ENCODE measurements around the gene TNFSF15.
A peak's percentile ranks its signal among the peaks of the same experiment; 100 is the strongest.

The TNFSF15 gene

DNA sequence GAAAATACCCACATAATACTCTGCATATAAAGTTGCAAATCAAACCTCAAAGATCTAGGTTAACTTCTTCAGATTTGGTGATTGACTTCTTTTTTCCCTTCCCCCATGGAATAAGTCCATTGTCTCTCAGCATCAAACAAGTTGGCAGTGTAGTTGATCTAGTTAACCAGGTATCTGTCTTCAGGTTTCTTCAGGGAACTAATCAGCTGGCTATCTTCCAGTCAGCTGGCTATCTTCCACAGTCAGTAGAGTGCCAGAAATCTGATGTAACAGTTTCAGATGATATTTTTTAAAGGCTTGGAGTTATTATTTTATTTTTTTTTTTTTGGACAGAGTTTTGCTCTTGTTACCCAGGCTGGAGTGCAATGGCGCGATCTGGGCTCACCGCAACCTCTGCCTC is 16.8 kb downstream of the TNFSF15 start:
- DNase-seq (ENCODE audit: low read depth in 2 of 2): no peak

DNA sequence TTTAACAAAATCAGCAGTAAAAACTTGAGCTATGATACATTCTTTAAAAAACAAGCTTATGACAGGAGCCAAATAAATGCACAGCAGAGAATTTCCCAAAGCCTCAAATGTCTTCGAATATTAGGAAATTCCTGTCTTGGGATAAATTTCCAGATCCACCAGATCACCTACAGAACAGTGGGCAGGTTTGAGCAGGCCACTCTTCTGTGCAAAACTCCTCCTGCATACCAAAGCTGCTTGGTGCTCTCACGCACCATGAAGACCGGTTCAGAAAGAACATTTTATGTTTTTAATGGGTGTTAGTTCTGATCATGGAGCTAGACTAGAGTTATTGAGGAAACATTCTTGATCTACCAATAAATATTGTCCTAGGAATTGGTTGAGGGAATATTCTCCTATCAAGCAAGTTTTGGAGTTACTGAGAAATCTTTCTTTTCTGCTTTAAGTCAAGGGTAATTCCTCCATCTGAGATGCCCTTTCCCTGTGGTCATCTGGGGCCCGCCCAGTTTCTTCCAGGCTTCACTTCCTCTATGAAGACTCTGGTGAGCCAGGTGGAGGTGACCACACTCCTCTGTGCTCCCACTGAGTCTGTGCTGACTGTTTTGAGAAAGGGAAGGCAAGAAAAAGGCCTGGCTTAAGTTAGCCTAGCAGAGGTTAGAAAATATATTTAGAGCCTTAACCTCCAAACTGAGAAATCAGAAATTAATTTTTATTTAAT is 17.9 kb downstream of the TNFSF15 start:
- no peak for DNase-seq (ENCODE audit: low read depth in 2 of 2)

DNA sequence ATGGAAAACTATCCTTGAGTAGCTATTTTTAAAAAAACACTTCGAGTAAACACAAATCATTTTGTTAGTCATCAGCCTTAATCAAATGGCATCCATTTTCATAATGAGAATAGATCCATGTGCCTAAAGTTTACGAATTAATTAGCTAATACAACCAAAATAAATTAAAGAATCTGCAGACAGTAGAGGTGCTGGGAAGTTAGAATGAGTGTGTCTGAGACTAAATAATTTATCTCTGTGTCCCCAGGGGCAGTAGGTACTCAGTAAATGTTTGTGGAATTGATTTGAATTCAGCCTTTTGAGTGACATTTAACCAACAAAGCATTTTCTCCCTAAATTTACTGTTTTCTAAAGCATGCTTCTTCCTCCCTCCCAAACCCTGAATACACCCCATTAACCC is 18.6 kb downstream of the TNFSF15 start:
- no peak for DNase-seq (ENCODE audit: low read depth in 2 of 2)

DNA sequence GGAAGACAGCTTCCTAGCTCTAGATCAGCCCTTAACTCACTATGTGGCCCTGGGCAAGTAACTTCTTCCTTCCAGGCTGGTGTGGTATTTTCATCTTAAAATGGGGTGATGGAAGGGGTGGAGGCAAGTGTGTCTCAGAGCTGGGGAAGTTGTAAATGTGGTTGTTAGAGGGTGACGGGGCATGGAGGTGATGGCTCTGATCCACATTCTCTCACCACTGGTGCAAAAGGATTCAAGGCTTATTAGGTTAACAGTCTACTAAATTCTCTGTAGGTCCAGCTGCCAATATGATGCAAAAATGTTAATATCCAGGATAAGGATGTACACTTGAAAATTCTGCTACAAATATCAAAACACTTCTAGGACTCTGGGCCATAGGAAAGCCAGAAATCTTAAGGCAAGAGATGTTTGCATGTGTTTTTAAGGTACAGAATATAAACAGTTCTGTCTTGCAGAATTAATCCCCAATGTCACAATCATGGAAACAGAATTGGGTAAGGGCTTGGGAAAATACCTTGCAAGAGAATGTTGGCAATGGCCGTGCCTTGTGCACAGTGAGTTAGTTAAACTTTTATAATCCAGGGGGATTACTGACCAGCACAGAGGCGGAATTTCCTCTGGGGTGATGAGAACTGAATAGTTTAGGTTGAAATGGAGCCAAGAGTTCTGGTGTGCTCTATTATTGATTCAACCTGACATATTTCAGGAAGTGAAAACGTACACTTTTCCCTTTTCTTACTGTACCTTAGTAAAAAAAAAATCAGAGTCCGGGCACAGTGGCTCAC is 19.8 kb downstream of the TNFSF15 start:
- DNase-seq (ENCODE audit: low read depth in 2 of 2): no peak

DNA sequence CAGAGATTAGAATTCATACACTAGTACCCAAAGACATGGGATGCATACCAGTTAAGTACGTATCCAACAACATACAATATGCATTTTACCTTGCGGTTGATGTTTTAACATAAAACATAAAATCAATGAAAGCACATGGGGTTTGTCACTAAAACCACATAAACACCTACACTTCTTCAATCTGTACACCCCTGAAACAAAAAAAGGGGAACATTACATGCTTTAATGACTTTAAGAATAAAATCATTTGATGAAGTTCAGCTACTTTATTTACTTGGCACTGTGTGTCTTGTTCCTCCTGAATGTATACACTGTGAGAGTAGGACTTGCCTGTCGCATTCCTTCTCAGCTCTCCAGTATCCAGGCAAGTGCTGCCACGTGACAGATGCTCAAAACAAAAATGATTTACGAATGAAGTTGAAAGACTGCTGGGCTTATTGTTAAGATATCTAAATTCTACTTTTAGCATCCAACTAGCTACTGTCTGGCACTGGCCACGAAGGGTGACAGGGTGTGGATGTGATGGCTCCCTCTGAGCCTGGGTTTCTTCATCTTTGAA is 21.0 kb downstream of the TNFSF15 start:
- DNase-seq (ENCODE audit: low read depth in 2 of 2): no peak

DNA sequence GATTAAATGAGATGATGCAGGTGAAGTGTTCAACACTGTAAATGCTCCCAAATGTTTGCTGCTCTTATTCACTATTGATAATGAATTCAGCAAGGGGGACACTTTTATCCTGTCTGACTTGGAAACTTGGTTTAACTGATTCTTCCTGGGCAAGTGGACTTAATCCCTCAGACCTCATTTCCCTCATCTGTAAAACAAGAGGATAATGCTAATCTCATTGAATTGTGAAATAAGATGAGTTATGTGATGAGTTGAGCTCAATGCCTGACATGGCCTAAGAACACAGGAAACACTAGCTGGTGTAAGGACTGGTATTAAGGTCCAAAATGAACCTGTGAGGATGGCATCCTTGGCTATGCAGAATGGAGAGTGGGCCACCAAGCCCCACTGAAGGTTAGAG is 23.3 kb downstream of the TNFSF15 start:
- no peak for DNase-seq (ENCODE audit: low read depth in 2 of 2)

DNA sequence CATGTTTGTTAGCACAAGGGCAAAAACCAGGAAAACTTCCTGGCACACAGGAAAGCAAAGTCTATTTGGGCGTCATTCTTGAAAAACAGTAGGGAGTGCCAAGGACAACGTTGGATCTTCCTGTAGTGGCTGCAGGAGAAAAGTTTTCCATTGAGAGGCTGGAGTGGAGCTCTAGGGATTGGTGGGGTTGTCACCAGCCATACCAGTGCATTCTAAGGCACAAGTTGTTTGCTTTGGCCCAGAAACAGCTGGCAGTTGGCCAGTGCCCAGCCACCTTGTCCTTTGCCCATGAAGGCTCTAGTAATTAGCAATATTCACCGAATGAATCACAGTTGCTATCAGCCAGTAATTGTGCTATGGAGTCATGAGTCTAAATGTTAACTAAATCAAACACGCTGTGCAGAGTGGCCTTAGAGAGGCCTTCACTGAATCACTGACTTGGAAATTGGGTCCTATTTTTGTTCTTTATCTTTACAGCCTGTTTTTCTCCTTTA is 26.4 kb downstream of the TNFSF15 start:
- no peak for DNase-seq (ENCODE audit: low read depth in 2 of 2)

DNA sequence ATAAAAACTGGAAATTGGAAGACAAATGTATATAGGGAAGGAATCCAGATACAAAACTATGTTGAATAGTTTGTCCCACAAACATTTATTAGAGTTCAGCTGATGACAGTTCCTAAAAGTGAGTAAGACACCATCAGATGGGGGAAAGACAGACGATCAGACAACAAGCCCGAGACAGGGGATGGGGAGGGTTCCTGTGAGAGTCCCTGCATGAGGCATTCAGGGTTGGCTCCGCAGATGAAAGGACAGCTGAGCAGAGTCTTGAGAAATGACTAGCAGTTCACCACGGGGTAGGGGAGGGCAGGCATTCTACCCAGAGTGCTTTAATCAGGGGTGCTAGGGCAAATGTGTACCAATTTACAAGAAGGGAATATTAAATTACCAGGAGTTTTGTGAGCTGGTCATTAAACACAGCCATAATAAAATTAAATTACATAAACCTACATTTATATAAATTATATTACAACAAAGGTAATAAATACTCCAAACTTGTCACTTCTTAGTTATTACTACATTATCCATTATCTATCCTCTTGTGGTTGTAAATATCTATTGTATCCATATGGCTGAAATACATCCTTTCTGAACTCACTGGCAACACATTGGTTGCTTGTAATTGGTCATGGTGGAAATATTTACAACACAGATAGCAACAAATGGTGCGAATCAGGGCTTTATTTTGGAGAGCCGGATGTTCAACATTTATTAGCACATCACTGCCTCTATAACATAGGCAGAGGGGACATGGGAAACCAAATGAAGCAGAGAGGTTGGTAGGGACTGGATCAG is 27.8 kb downstream of the TNFSF15 start:
- DNase-seq (ENCODE audit: low read depth in 2 of 2): peak; percentile 6 to 39

DNA sequence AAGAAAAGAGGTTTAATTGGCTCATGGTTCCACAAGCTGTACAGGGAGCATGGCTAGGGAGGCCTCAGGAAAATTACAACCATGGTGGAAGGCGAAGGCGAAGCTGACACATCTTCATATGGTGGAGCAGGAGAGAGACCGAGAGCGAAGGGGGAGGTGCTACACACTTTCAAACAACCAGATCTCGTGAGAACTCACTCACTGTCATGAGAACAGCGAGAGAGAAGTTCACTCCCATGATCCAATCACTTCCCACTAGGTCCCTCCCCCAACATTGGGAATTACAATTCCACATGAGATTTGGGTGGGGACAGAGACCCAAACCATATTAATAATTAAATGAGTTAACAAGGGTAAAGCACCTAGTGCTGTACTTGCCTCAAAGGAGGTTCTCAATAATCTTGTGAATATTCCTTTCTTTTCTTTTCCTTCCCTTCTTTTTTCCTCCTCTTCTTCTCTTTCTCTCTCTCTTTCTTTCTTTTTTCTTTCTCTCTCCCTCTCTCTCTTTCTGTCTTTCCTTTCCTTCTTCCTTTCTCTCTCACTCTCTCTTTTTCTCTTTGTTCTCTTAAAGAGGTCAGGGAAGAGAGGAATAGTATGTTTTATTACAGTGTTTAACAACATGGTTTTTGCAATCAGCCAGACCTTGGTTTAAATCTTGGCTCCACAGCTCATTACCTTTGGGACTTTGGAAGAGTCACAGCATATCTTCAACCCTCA is 29.0 kb downstream of the TNFSF15 start:
- DNase-seq (ENCODE audit: low read depth in 2 of 2): no peak

DNA sequence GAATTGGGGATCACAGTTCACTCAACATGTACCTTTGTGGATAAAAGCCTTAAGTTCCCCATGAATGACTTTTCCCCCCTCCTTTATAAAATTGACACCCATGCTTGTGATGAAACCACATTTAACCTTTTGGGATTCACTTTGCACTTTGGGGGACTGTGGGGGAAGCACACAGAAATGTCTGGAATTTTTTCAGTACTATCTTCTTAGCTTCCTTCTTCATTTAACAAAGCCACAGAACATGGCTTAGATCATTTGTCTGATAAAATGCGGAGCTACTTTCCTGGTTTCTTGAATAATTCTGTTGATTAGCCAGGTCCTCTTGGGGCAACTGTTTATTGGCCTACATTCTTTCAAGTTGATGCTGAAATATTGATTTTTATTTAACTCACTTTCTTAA is 29.9 kb downstream of the TNFSF15 start:
- no peak for DNase-seq (ENCODE audit: low read depth in 2 of 2)

DNA sequence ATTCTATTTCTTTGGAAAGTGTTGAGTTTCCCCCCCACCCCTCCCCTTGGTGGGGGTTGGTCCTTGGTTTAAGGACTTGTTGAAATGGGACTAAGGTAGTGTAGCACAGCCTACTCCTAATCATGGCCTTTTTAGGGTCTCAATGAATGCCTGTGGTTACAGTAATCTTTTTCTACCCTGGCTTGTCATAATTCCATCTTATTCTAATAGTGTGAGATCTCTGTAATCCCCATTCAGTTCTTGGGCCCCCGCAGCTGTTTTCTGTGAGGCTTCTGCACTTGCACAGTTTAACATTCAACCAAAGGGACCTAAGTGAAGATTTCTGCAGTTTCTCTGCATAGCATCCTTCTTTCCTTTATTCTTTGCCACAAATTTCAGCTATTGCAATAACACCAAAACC is 30.7 kb downstream of the TNFSF15 start:
- DNase-seq (ENCODE audit: low read depth in 2 of 2): no peak

DNA sequence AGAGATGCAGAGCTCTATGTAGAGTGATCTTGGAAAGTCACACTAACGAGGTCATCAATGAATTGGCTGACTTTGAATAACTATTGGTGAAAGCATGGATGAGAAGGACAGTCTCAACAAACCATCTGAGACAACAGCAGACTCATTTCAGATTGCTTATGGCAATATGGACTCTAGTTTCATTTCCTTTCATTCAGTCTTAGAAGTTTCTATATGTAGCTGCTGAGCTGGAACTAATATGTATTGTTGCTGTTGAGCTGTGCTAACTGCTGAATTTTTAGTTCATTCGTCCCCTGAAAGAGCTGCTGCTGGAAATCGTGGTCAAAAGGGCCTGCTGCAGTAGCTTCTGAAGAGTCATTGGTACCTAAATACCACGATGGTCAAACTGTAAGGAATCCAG is 31.3 kb downstream of the TNFSF15 start:
- DNase-seq (ENCODE audit: low read depth in 2 of 2): no peak

DNA sequence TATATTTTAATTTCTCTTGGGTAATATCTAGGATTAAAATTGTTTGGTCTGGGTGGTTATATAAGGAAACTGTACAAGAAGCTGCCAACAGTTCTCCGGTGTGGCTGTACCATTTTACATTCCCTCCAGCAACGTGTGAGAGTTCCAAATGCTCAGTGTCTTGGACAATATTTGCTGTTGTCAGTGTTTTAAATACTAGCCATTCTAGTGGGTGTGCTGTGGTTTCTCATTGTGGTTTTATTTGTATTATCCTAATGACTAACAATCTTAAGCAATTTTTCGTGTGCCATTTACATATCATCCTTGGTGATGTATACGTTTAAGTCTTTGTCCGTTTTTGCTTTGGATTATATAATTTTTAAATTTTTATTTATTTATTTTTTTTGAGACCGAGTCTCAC is 34.0 kb downstream of the TNFSF15 start:
- no peak for DNase-seq (ENCODE audit: low read depth in 2 of 2)

DNA sequence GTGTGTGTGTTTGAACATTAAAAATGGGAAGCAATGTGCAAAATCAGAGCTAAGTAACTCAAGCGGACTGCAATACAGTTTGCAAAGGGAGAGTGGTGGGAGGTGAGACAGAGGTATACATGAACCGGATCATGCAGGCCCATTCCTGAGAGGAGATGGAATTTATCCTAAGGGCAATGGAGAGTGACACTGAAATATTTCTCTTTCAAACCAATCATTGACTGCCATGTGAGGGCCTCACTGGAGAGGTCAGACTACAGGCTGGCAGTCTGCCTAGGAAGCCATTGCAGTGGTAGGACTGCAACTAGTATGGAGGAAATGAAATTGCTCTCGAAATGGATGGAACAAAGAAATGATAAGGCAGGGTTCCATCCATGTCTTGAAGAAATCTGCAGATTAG is 34.8 kb downstream of the TNFSF15 start:
- DNase-seq (ENCODE audit: low read depth in 2 of 2): no peak

DNA sequence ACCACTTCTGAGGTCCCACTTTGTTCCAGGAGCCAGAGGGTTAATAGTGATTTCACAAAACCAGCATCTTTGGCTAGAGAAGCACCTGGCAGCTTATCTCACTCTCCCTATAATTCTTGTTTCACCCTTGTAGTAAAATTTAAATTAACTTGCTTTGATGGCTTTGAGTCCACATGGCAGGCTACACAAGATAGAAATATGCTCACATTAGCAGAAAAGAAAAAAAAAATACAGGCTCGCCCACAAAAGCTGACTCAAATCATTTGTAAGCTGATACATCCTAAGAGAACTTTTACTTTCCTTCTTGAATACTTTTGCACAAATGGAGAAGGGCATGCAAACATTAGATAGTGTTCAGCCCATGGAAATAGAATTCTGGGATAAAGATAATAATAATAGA is 36.2 kb downstream of the TNFSF15 start:
- no peak for DNase-seq (ENCODE audit: low read depth in 2 of 2)

DNA sequence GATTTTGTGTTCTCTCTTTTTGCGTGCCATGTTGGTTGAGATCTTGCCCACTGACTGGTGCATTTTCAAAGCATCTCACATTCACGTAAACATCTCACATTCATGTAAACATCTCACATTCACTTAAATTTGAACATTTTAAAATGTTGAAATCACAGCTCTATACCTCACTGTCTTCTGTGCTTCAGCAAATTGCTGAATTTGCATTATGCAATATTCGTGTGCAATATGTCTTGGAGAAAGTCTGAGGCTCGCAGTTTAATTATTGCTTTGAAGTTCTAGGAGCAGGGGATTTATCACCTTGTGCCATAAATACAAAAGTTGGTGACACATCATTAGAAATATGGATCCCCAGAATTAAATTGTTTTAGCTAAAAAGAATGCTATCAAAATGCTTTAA is 42.6 kb downstream of the TNFSF15 start:
- DNase-seq (ENCODE audit: low read depth in 2 of 2): no peak

DNA sequence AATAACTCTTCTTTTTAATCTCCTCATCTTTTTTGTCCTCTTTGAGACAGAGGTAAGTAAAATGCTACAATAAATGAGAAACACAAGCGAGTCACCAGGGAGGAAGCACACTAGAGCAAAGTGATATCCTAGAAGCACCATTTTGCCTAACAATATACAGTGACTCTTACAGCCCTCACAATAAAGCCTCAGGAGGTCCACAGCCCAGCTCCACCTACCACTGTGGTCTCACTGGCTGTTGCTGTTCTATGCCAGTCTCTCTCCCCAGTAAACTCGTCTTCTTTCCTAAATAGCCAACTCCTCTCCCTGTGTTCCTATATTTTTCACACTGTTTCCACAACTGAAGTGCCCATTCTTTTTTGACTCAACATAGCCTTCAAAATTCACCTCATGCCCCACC is 44.3 kb downstream of the TNFSF15 start:
- no peak for DNase-seq (ENCODE audit: low read depth in 2 of 2)

DNA sequence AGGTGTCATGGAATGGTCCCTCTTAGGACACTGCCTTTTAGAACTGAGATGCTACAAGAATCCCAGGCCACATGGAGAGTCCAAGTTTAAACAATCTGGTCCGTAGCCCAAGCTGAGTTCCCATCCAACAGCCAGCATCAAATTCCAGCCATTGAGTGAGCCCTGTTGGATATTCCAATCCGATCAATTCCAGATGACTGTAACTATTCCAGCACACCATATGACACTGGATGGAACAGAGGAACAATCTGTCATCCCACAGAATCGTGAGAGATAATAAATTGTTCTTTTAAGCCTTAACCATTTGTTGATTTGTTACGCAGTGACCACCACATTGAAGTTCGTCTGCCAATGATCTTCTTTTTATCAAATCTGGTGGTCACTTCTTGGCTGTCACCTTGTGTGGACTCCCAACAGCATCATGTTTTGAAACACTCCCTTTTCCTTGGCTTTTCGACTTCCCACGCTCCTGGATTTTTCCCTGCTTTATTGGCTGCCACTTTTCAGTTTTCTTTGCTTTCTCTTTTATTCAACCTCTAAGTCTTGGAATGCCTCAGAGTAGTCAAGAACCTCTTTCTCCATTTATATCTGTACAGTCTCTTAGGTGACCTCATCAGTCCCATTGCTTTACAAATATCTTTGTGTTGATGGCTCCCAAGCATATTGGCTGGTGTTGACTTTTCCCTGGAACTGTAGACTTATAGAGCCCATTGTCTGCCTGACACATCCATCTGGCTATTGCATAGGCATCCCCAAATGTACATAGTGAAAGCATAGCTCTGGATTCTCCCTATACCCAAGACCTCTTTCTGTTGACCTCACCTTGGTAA is 46.1 kb downstream of the TNFSF15 start:
- no peak for DNase-seq (ENCODE audit: low read depth in 2 of 2)

DNA sequence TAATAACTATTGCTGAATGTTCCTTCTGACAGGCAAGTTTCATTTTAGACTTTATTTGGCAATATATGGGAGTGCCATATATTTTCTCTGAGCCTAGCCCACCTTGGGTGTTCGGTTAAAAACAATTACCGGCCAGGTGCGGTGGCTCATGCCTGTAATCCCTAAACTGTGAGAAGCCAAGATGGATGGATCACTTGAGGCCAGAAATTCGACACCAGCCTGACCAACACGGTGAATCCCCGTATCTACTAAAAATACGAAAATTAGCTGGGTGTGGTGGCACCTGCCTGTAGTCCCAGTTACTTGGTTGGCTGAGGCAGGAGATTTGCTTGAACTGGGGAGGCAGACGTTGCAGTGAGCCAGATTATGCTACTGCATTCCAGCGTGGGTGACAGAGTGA is 47.9 kb downstream of the TNFSF15 start:
- DNase-seq (ENCODE audit: low read depth in 2 of 2): no peak

DNA sequence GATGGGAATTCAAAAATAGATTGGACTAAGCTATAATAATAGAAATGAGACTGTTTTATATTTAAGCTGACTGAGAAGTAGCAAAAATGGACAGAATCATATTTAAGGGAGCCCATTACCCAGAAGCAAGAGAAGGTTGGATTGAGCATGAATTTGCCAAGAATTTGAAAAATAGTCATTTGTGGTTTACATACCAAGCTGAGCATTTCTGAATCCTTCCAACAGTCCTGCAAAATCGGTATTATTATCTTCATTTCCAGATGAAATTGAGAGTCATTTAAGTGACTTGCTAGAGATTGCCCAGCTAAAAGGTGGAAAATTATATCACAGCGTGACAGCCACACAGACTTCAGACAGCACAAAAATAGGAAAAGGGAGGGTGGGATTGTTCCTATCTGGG is 48.4 kb downstream of the TNFSF15 start:
- DNase-seq (ENCODE audit: low read depth in 2 of 2): no peak

DNA sequence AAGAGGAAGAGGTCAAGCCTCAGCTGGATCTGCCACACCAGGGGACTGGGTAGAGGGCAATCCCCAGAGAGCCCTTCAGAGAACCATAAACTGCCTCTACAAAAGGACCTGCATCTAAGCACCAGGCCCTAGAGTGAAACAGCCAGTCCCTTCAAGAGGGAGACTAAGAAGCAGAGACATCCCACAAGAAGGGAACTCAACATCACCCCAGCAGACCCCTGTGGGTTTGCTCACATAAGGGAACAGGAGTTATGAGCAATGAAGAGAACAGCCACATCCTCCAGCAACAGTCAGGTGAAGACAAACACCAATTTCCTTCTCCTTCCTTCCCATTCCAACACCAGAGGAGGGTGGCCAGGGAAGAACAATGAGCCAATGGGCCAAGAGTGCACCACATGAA is 48.9 kb downstream of the TNFSF15 start:
- DNase-seq (ENCODE audit: low read depth in 2 of 2): no peak

All from activated CD8-positive, alpha-beta memory T cell treated with anti-CD3 and anti-CD28 coated beads for 4 hours (primary cell).